MM.1S (cell line): ENCODE measurements around the gene ARHGAP30.

Experiments used
- DNase-seq: peaks from one replicate; pipeline ENCODE4 v3.0.0-alpha.2; 2015
- H2AFZ ChIP-seq: fragments of 300-600 bp; sonication (generic); 2 replicates; pipeline ENCODE4 v1.6.0; 2016; ENCODE audit warnings: antibody characterized with exemption, low read length
- H3F3A ChIP-seq: fragments of 300-600 bp; sonication (generic); 2 replicates; pipeline ENCODE4 v1.6.1; 2016; ENCODE audit warnings: mild to moderate bottlenecking, antibody characterized with exemption, low read length, moderate library complexity, mixed read lengths; ENCODE audit not compliant: insufficient read depth
- H3K27ac ChIP-seq: fragments of 300-600 bp; sonication (generic); 2 replicates; pipeline ENCODE4 v1.5.1; 2016; ENCODE audit warnings: mild to moderate bottlenecking, low read length
- H3K27me3 ChIP-seq: fragments of 300-600 bp; sonication (generic); replicated peaks from 2 replicates; pipeline ENCODE4 v1.6.0; 2016; ENCODE audit warnings: low read length; ENCODE audit not compliant: insufficient read depth
- H3K36me3 ChIP-seq: fragments of 300-600 bp; sonication (generic); replicated peaks from 2 replicates; pipeline ENCODE4 v1.6.1; 2016; ENCODE audit warnings: mild to moderate bottlenecking, low read length, mixed read lengths; ENCODE audit not compliant: insufficient read depth
- H3K4me1 ChIP-seq: fragments of 300-600 bp; sonication (generic); 2 replicates; pipeline ENCODE4 v1.6.1; 2016; ENCODE audit warnings: low read length, mixed read lengths
- H3K4me2 ChIP-seq: fragments of 300-600 bp; sonication (generic); 2 replicates; pipeline ENCODE4 v1.6.0; 2016; ENCODE audit warnings: low read depth, low read length
- H3K4me3 ChIP-seq: fragments of 300-600 bp; sonication (generic); 2 replicates; pipeline ENCODE4 v1.5.1; 2016; ENCODE audit warnings: low read length, mixed read lengths
- H3K79me2 ChIP-seq: fragments of 300-600 bp; sonication (generic); 2 replicates; pipeline ENCODE4 v1.6.1; 2016; ENCODE audit warnings: mixed run types, low read length, mixed read lengths
- H3K9ac ChIP-seq: fragments of 300-600 bp; sonication (generic); 2 replicates; pipeline ENCODE4 v1.6.1; 2016; ENCODE audit warnings: low read length, mixed read lengths
- H3K9me2 ChIP-seq: fragments of 300-600 bp; sonication (generic); replicated peaks from 2 replicates; pipeline ENCODE4 v1.6.1; 2016; ENCODE audit warnings: mild to moderate bottlenecking, low read length, mixed read lengths; ENCODE audit not compliant: insufficient read depth
- H3K9me3 ChIP-seq: fragments of 300-600 bp; sonication (generic); replicated peaks from 2 replicates; pipeline ENCODE4 v1.6.1; 2016; ENCODE audit warnings: mild to moderate bottlenecking, low read length, mixed read lengths; ENCODE audit not compliant: insufficient read depth
- H4K20me1 ChIP-seq: fragments of 300-600 bp; sonication (generic); 2 replicates; pipeline ENCODE4 v1.6.1; 2016; ENCODE audit warnings: mild to moderate bottlenecking, low read length, moderate library complexity, mixed read lengths; ENCODE audit not compliant: insufficient read depth
- EZH2 ChIP-seq: fragments of 300-600 bp; sonication (generic); optimal IDR thresholded peaks from 2 replicates; pipeline ENCODE3; 2017; ENCODE audit warnings: low read depth, mild to moderate bottlenecking, antibody characterized with exemption, low read length, mixed read lengths
- EZH2phosphoT487 ChIP-seq: fragments of 300-600 bp; sonication (generic); IDR thresholded peaks from 2 replicates; pipeline ENCODE4 v1.6.1; 2018; ENCODE audit warnings: antibody characterized with exemption, low read length
- TF ChIP-seq, protein P1 (sequence below): fragments of 300-600 bp; sonication (generic); IDR thresholded peaks from 2 replicates; pipeline ENCODE4 v1.5.1; 2016; ENCODE audit warnings: antibody characterized with exemption, low read length, mixed read lengths

Gene ARHGAP30

DNA sequence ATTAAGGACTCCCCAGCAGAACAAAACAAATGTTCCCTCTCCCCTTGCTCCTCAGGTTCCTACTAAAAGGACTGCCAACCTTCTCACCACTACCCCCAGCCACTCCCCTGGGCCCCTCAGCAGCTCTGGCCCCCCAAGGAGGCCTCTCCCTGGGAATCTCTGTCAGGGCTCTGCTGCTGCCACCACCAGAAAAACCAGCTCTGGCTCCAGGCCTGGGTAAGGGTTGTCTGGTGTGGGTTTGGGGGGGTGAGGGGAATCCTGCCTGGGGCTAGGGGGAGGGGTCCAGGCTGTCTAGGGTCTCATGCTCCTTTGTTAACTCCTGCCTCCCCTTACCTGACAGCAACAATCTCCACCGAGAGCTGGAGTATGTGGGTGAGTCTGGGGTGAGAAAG, 14.9 kb upstream of the ARHGAP30 start:
- Histone ChIP-seq H3K9me3 (no peaks in the 10 kb centered on the region), H3K36me3 (no peaks in the 10 kb centered on the region), H3K79me2 (no peaks in the 10 kb centered on the region), H3K4me3 (no peak overlapping the region), H3K4me1 (no peaks in the 10 kb centered on the region), H2AFZ (no peak overlapping the region), H3K27ac (no peak overlapping the region), H4K20me1 (no peaks in the 10 kb centered on the region), H3K27me3 (no peaks in the 10 kb centered on the region), H3K9ac (no peak overlapping the region), H3K9me2 (no peaks in the 10 kb centered on the region), H3K4me2 (no peak overlapping the region), H3F3A (no peaks in the 10 kb centered on the region)
- no peak for DNase-seq
- TF ChIP-seq EZH2 (no peak), EZH2phosphoT487 (no peak)
- TF ChIP-seq, protein P1, sequence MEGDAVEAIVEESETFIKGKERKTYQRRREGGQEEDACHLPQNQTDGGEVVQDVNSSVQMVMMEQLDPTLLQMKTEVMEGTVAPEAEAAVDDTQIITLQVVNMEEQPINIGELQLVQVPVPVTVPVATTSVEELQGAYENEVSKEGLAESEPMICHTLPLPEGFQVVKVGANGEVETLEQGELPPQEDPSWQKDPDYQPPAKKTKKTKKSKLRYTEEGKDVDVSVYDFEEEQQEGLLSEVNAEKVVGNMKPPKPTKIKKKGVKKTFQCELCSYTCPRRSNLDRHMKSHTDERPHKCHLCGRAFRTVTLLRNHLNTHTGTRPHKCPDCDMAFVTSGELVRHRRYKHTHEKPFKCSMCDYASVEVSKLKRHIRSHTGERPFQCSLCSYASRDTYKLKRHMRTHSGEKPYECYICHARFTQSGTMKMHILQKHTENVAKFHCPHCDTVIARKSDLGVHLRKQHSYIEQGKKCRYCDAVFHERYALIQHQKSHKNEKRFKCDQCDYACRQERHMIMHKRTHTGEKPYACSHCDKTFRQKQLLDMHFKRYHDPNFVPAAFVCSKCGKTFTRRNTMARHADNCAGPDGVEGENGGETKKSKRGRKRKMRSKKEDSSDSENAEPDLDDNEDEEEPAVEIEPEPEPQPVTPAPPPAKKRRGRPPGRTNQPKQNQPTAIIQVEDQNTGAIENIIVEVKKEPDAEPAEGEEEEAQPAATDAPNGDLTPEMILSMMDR = no peak

DNA sequence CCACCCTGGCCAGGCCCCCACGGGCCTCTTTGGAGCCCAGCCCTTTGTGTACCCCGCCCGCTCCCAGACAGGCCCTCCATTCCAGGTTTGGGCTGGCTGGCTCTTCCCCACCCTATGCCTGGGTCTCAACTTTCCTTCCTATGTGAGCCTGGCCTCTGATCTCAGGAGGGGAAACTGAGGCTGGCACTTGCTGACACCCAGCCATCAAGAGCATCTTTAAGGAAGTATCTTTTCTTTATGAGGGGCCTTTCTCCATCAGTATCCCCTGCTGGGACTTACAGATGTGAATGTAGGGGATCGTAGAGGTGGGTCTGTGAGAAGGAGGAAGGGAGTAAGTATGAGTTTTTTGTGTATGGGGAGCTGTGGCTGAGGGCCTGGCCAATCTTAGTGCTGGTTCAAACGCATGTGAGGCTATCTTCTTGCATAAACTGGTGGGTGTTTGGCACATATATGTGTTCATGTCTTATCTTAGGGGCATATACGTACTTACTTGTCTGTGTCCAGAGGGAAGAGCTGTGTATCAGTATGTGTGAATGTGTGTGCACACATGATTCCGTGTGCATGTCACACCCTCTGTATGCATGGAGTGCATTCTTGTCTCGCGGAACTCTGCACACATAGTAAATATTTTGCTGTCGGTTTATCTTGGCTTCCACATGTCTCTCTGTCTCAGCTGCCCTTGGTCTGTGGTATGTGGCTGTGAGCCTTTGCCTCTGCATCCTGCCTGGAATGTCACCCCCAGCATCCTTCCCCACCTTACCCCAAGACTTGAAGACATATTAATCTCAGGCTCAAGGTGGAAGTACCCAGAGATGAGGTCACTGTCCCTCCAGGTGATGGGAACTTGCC, 14.3 kb upstream of the ARHGAP30 start:
- H2AFZ ChIP-seq = no peak overlapping the region
- no peak overlapping the region for H3K9ac ChIP-seq
- no peaks in the 10 kb centered on the region for H3K36me3 ChIP-seq
- no peaks in the 10 kb centered on the region for H3K4me1 ChIP-seq
- H3F3A ChIP-seq = no peaks in the 10 kb centered on the region
- H4K20me1 ChIP-seq = no peaks in the 10 kb centered on the region
- H3K4me3 ChIP-seq = no peak overlapping the region
- no peak overlapping the region for H3K27ac ChIP-seq
- DNase-seq = no peak
- no peaks in the 10 kb centered on the region for H3K27me3 ChIP-seq
- H3K4me2 ChIP-seq = no peak overlapping the region
- TF ChIP-seq, protein P1 = no peak
- no peak for TF ChIP-seq EZH2phosphoT487
- no peak for TF ChIP-seq EZH2
- no peaks in the 10 kb centered on the region for H3K9me2 ChIP-seq
- H3K9me3 ChIP-seq = no peaks in the 10 kb centered on the region
- H3K79me2 ChIP-seq = no peaks in the 10 kb centered on the region

DNA sequence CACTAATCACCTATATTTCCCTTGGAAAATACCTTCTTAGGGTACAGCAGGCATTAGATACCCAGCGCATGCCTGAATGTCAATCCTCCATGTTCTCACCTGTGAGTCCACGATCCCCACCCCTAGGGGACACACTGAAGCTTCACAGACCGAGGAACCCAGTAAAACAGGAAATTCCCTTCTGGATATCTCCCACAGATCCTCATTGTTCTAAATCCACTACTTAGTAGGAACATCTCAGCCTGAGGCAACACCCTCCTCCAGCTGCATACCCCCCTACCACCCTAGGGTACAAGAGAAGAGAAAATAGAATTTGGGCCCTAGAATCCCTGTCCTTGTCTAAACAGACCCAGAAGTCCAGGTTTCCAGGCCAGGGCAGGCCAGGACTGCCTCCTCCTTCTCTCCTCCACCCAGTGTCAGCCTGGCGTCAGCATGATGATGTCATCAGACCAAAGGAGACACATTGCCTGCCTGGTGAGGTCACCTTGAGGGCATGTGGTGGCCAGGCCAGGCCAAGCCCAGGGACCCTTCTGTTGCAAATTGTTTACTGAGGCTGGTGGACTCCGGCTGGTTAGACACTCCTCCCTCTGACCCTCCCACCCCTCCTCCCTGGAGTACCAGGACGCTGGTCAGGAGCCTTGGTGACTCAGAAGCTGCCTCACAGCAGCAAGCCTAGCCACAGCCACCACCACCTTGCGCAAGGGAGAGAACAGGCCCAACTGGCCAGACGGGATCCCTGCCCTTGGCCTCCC, 13.5 kb upstream of the ARHGAP30 start:
- DNase-seq = no peak
- H3K9ac ChIP-seq = no peak overlapping the region
- H3F3A ChIP-seq = no peaks in the 10 kb centered on the region
- TF ChIP-seq EZH2phosphoT487 (no peak), EZH2 (no peak)
- TF ChIP-seq, protein P1 = no peak
- no peak overlapping the region for H3K27ac ChIP-seq
- H3K9me3 ChIP-seq = no peaks in the 10 kb centered on the region
- H3K4me1 ChIP-seq = no peaks in the 10 kb centered on the region
- no peak overlapping the region for H2AFZ ChIP-seq
- no peak overlapping the region for H3K4me2 ChIP-seq
- H3K9me2 ChIP-seq = no peaks in the 10 kb centered on the region
- H3K79me2 ChIP-seq = no peaks in the 10 kb centered on the region
- no peaks in the 10 kb centered on the region for H4K20me1 ChIP-seq
- no peak overlapping the region for H3K4me3 ChIP-seq
- no peaks in the 10 kb centered on the region for H3K27me3 ChIP-seq
- no peaks in the 10 kb centered on the region for H3K36me3 ChIP-seq
